Activated CD8-positive, alpha-beta memory T cell treated with anti-CD3 and anti-CD28 coated beads, Interleukin-2, amount 50 U/mL, for 1 hour (primary cell): ENCODE data around the gene CBLB.
"Not testable (repeated sequence)": the region's sequence is repeated elsewhere in the genome, so short reads cannot be mapped to it uniquely, and the experiment has no call there.

Experiments
- DNase-seq: peaks from one replicate; pipeline ENCODE4 v3.0.0-alpha.2; 2020; ENCODE audit errors: extremely low read depth

The CBLB gene

DNA sequence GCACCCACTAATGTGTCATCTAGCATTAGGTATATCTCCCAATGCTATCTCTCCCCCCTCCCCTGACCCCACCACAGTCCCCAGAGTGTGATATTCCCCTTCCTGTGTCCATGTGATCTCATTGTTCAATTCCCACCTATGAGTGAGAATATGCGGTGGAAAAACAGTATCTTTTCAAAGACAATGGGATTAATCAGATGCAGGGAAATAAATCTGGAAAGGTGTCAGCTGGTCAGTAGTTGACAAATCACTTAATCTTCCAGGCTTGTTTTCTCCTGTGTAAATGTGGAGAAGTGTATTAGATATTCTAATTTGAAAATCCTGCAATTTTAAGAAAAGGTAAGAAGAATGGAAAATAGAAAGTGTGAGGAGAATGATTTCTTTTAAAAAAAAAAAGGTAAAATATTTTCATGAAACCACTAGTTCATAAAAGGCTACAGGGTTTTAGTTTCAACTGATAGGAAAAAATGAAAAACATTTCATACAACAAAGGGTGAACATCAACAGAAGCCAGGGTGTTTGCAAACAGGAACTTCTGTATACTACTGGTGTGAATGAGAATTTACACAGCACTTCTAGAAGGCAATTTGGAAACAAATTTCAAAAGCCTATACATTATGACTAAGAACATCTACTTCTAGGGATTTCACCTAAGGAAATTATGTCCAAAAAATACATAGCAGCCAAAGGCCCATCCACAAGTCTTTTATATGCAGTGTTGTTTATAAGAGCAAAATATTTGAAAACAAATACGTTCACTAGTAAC is 113.5 kb downstream of the CBLB start:
- no peak for DNase-seq

DNA sequence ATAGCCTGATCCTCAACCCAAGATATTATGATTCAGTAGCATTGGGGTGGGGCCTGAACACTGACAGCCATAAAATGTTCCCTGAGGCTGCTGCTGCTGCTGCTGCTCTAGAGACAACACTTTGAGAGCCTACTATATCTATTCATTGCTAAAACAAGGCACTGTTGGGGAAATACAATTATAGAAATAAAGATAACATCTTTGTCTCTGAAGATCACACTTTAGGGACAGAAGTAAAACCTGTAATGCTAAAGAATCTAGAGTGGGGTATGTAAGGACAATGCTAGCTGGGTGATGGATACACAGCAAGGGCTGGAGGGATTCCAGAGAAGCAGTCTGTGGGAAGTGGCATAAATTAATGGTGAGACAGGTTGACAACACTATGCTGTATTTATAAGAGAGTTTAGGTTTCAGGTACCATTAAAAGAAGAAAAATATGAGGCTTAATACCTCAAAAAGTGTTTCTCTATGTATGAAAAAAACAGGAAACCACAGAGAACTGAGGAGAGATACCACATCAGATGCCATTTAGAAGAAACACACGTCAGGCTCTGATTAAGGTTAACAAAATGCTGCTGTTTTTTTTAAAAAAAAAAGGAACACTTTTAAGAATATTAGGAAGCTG is 115.9 kb downstream of the CBLB start:
- DNase-seq: peak; percentile 22

DNA sequence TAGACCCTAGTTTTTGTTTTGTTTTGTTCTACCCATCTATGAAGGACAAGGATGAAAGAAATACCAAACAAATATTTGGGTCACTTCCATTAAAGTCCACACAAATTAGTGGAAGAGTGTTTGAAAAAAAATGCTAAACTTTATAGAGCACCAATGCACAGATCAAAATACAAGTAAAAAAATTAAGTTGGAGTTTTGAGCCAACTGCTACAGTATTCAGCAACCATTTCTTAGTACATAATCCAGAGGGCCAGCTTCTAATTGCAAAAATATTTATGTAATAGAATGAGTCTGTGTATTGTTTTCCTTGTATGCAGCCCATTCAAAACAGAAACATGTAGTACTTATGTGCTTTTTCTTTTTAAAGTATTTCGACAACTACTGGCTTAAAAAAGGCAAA is 121.1 kb downstream of the CBLB start:
- DNase-seq: no peak

DNA sequence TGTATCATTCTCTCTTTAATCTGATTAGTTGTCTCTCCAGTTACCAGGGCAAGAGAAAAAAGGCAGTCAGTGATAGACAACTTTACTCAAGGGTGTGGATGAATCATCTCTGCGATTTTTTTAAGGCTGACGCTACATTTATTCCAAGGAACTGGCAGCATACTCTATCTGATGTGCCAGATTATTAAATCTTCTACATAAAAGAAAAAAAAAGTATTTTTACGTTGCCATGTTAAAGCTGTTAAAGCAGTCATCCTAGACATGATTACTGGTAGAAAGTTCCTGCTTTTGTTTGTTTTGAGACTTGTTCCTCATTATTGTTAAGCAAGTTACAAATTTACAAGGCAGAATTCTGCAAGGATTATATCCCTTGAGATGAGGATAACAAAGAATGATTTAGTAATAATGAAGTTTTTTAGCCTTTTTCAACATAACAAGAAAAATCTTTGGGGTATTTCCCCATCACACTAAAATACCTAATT is 121.7 kb downstream of the CBLB start:
- peak; percentile 17 for DNase-seq

DNA sequence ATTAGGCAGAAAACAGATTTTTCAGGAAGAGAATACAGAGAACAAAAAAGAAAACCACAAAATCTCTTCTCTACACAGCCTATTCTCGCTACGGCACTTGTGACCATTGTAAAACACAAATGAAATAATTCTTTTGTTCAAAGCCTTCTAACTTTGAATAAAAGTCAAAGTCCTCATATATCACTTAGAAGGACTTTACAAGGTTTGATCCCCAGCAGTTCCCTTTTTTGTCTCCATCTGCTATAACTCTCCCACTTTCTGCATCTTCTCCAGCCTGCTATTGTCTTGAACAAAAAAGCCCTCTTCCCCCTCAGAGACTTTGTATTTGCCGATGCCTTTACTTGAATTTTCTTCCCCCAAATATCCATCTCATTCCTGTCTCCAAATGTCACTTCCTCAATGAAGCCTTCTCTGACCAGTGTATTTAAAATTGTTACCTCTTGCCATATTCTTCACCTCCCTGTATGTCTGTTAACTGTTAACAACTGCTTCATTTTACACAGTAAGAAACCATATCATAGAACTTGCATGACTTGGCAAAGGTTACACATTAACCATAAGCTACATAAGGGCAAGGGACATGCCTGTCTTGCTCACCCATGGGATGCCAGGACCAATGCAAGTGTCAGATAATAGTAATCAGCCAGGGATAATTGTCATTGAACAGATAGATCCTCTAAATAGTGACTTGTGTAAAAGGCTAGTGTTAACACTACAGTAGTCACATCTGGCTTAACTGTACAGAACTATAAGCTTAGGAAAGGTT is 122.4 kb downstream of the CBLB start:
- DNase-seq: no peak

DNA sequence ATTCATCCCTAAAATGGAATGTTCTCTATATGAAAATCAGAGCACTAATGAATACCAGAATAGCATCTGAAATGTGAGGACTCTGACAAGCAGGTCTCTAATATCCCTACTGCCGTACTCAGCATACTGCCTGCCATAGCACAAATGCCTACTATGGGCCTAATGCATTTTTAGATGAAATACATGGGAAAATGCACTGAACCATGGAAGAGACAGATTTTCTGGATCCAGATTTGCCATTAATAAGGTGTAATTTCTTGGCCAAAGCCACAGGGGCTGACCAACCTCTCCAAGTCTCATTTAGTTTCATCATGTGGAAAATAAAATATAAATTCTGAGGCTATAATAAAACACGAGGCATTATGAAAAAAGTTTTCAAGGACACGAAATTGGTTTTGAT is 123.8 kb downstream of the CBLB start:
- DNase-seq: no peak

DNA sequence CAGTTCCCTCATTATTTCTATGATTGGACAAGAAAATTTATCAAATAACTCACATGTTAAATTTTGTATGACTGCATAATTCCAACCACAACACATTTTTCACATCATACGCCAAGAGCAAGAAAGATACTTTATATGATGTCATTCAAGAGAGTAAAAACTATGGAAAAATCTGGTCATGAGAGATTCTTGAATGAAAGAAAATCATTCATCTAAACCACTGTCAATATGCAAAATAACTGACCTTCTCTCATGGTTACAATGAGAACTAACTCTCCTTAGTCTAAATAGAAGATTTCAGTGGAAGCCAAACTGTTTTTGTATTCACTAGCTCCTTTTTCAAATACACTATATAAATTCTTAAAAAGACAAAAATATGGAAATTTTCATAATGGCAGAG is 124.6 kb downstream of the CBLB start:
- no peak for DNase-seq

DNA sequence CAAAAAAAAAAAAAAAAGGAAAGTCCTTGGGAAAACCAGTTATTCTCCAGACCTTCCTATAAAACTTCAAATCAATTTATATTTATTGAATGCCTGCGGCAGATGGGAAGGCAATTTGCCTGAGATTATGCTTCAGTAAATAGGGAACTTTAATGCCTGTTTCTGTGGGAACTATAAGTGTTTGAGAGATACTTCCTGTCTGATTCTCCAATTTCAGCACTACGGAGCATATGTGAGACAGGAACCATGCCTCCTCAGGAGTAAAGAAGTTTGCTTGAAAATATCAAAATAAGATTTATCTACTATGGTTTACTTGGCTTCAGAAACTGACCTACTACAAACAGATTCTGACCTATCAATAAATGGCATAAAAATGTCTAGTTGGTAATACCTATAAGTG is 135.5 kb downstream of the CBLB start:
- DNase-seq: no peak

DNA sequence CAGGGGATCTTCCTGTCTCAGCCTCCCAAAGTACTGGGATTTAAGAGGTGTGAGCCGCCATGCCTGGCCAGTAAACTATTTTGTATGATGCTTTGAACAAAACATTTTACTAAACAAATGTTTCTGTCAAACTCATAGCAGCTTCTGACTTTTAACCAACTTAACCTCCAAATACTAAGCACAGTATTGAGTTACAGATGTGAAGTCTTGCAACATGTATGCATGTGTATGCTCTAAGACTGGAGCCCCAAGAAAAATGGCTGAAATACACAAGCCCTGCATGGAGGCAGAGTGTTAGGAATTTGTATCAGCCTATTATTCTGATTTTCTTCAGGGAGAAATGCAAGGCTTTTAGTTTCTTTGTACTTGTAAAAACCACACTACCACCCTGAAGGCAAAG is 137.1 kb downstream of the CBLB start:
- no peak for DNase-seq

DNA sequence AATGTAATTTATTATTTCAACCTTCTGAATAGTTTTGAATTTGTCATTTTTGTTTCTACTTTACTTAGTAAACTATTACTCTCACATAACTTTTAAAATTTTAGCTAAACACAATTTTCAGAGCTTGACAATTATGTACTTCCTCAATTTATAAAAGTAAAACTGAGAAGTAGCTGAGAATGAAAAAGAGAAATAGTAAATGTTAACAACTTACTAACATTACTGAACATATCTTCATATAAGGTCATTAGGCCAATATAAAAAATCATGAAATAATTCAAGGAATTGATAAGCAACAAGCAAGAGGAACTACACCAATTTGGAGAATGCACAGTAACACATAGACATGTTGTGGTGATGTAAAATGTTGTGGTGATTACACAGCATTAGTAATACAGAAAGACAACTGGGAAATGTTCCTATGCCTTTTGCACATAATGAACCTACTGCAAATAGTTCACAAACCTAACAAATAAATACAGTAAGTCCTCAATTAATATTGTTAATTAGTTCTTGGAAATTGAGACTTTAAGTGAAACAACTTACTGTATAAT is 137.9 kb downstream of the CBLB start:
- DNase-seq: no peak

DNA sequence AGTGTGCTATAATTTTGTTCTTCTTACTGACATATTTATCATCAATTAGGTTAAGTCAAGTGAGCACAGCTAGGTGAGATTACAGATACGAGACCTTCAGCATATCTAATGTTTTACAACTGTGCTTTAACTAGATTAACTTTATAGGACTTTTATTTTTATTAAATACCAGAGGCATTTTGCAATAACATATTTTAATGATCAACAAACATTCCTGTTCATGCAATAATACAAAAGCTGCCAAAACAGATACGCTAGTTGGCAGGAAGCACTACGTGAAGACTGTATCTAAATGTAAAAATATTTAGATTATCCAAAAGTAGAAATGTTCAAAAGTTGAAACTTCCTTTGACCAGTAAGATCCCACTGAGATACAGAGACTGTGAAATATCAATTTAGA is 139.1 kb downstream of the CBLB start:
- DNase-seq: no peak

DNA sequence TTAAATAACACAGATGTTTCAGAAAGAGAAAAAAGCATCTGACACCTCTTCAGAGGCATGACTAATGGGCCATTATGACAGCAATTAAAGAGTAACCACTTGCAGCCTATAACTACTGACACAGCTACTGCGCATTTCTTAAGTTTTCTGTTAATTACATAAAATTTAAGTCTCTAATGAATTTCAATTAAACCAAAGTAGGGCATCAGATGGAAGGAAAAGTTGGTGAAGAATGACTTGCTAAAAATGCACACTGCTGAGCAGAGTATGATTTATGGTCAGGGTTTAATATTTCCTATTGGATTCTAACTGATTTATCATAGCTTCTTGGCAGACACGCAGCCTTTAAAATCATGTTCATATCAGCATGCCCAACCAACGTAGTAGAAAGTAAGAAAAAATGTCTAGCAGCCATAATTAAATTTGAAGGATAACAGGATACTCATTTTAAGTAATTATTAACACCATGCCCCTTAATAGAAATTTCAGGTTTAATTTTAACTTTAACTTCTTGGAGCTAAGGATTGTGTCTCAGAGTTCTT is 140.0 kb downstream of the CBLB start:
- DNase-seq: no peak

DNA sequence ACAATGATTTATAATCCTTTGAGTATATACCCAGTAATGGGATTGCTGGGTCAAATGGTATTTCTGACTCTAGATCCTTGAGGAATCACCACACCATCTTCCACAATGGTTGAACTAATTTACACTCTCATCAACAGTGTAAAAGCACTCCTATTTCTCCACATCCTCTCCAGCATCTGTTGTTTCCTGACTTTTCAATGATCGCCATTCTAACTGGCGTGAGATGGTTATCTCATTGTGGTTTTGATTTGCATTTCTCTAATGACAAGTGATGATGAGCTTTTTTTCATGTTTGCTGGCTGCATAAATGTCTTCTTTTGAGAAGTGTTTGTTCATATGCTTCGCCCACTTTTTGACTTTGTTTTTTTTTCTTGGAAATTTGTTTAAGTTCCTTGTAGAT is 141.8 kb downstream of the CBLB start:
- DNase-seq: not testable (repeated sequence)

DNA sequence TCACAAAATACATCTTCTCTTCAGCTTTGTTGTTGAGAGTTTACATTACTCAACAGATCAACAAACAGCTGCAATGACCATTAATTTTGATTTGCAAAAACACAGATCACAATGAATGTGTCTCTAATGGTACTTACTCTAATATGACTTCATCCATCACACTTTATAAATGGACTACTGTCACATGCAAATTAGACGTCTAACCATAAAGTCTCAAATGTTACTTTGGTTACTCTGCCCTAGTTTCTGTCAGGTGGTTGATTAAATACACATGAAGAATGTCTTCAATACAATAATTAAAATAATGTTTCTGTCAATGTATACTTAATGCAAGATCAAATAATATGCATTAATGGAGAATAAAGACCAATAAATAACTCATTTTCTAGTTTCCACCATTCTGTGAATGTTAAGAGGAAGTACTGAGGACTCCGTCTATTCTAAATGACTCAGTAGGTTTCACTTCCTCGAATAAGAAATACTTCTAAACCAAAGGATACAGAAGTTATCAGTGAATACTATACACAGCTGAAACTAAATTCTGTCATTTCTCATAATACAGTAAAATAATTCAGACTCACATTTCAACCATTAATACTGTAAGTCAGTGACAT is 145.8 kb downstream of the CBLB start:
- no peak for DNase-seq

DNA sequence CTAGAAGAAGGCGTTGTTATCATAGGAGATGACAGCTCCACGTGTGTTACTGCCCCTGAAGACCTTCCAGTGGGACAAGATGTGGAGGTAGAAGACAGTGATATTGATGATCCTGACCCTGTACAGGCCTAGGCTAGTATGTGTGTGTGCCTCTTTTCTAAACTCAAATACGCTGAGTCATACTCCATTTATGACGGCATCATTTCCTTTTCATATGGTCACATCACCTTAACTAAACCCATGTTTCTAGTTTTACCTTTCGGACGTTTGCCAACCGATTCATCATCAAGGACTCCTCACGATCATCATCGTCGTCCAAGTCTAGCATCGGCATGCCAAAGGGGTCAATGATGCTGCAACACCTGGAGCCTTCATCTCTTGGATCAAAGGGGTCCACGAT is 149.0 kb downstream of the CBLB start:
- DNase-seq: no peak

DNA sequence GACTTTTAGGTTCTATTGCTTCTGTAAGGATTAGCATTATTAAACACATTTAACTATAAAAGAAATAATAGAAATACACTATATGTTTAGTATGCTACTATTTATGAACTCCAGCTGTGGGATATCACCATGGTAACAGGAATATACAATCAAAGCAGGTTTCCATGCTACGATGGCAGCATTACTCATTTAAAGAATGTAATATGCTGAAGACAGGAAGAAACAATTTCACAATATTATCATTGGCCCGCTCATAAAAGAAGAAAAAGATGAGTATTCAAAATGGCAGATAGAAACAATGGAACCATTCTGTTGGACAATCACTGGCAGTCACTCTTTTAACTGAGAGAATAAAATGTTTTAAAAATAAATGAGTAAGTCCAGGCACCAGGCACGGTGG is 153.4 kb downstream of the CBLB start:
- no peak for DNase-seq

DNA sequence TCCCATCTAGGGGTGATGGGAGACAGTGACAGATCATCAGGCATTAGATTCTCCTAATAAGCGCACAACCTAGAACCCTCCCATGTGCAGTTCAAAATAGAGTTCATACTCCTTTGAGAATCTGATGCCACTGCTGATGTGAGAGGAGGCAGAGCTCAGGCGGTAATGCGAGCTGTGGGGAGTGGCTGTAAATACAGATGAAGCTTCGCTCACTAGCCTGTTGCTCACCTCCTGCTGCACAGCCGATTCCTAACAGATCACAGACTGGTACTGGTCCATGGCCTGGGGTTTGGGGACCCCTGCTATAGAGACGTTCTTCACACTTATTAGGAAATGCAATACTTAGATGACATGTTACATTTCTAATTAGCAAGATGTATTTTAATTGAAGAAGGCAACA is 154.4 kb downstream of the CBLB start:
- DNase-seq: no peak

DNA sequence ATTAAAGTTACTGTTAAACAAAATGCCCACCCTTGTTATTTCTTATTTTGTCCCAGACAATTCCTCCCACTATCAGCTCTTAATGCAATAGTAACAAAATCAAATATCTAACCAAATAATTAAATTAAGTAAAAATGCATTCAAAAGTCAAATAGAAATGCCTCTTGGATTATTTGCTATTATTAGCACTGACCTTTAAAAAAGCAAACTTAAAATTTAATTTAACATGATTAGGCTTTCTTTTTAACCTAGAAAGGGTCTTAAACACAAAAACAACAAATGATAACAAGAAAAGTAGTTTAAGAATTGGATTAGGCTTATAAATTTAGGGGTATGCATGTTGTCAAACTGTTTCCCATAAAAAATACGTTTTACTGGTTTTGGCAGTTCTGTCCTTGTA is 159.8 kb downstream of the CBLB start:
- no peak for DNase-seq

DNA sequence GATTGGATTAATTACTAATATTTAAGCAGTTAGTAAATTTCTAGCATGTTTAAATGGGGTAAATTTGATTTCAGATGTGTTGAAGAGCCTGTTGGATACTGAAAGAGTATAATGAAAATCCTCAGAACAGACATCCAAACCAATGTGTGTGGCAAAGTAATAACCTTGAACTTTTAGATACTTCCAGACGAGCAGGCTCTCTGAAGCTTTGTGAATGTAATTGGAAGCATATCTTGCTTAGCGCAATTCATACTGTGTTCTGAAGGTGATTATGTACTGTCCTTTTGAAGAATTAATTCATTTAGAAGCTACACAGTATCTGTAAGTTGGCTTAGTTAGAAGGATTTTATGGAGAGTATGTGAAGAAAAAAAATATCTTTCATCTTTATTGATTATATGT is 161.8 kb downstream of the CBLB start:
- no peak for DNase-seq

DNA sequence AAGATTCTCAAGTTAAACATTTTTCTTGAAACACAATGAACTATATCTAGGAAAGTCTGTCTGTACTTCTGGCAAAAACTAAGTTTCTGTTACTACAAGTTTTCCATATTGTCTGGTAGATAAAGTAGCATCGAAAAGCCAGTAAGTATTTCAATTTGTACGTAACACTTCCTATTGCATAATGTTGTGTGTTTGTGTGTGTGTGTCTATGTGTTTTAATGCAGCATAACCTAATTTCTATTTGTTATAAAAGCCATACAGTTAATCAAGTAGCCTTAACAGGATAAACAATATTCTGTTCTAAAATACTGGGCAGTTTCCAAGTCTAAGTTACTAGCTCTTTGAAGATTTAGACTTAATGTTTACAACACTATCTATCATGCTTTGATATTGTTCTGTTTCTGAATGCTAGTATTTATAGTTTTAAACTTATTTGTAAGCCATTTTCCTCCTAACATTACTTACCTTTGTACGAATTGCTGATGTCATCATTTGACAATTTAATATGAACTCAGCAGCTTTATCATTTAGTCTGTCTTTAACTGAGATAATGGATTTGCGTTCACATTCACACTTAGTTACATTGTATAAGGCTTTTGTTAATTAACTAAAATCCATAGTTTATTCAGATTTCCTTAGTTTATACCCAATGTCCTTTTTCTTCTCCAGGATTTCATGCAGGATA is 163.9 kb downstream of the CBLB start:
- no peak for DNase-seq

DNA sequence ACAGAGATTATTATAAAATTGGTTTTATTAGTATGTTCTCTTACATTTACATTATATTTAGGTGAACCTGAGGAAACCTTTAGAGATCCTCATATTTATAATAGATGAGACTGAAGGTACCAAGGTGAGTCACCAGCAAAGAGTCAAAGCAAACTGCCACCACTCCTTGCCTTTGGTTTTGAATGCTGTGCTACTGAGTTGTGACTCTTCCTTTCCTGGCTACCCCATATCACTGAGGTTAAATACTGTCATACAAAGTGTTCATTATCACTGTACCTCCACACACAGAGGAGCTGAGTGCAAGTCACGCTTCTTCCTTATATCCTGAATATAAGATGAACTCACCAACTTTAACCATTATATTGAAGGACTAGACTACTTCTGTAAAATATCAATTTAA is 168.2 kb downstream of the CBLB start:
- no peak for DNase-seq
